ENCODE results near the gene TNFAIP8L2. TPM values are rescaled to one million over a fixed set of nuclear protein-coding genes. Genes with fewer than 3 reads are reported as not detected.

Gene TNFAIP8L2
- total RNA-seq, 1 experiment from 2014 or later = 0.15 TPM

- TF ChIP-seq NFATC4 (CRISPR knock-in tag; IDR thresholded peaks at IDR 0.05) = no peak
- TF ChIP-seq, protein P1, sequence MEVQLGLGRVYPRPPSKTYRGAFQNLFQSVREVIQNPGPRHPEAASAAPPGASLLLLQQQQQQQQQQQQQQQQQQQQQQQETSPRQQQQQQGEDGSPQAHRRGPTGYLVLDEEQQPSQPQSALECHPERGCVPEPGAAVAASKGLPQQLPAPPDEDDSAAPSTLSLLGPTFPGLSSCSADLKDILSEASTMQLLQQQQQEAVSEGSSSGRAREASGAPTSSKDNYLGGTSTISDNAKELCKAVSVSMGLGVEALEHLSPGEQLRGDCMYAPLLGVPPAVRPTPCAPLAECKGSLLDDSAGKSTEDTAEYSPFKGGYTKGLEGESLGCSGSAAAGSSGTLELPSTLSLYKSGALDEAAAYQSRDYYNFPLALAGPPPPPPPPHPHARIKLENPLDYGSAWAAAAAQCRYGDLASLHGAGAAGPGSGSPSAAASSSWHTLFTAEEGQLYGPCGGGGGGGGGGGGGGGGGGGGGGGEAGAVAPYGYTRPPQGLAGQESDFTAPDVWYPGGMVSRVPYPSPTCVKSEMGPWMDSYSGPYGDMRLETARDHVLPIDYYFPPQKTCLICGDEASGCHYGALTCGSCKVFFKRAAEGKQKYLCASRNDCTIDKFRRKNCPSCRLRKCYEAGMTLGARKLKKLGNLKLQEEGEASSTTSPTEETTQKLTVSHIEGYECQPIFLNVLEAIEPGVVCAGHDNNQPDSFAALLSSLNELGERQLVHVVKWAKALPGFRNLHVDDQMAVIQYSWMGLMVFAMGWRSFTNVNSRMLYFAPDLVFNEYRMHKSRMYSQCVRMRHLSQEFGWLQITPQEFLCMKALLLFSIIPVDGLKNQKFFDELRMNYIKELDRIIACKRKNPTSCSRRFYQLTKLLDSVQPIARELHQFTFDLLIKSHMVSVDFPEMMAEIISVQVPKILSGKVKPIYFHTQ (CRISPR knock-in tag; IDR thresholded peaks at IDR 0.05) = no peak
Measured at GRCh38 chr1:151166505-151166956, 10.1 kb downstream of the TNFAIP8L2 start (continued).

- Mint-ChIP-seq H3K4me3 (peak overlapping the region; percentile 99), H3K36me3 (peaks cover 19% of the 10 kb centered on the region), H3K27me3 (ENCODE audit: low read depth) (no peaks in the 10 kb centered on the region; the same call in 1 of the 2 replicates), H3K27ac (peak overlapping the region; percentile 63), H3K4me1 (peaks cover 15% of the 10 kb centered on the region), H3K9me3 (no peaks in the 10 kb centered on the region)
- TF ChIP-seq FOXJ3 (CRISPR knock-in tag; IDR thresholded peaks at IDR 0.05; ENCODE audit: borderline replicate concordance) (no peak), MXD4 (CRISPR knock-in tag; IDR thresholded peaks at IDR 0.05; ENCODE audit: borderline replicate concordance) (no peak), NFE2L1 (CRISPR knock-in tag; IDR thresholded peaks at IDR 0.05) (no peak), CREB1 (CRISPR knock-in tag; IDR thresholded peaks at IDR 0.05) (no peak)
- ChIA-PET CTCF (interaction anchor here (1.6 to 4.1 kb wide), 2 partner anchors 9 to 67 kb away, joined by 7 to 39 read pairs; partner anchors contain the start of gene TMOD4), POLR2A (no interaction called here)
- ATAC-seq (no peak), DNase-seq (ENCODE audit: low spot score) (no peak)
Measured at GRCh38 chr1:151167116-151167515, 10.7 kb downstream of the TNFAIP8L2 start.

DNA sequence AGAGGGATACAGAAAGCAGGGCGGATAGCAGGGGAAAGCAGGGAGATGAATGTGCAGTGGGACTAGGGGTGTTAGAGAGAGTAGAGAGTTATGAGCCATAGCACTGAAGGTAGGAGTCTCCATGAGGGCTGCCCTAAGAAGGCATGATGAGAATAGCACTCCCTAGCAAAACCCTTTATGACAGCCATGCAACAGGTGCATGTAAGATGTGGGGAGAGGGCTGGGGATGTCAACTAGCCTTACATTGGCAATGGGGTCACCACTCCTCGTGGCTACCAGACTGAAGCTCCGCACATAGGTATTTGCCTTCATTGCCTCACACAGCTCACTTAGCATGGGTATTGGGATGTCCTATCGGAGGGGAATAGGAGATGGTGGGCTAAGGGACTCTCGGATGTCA, 14.7 kb downstream of the TNFAIP8L2 start:
- POLR2A ChIA-PET = no interaction called here
- Mint-ChIP-seq H3K27ac (peak overlapping the region; percentile 13), H3K36me3 (peaks cover 18% of the 10 kb centered on the region), H3K27me3 (ENCODE audit: low read depth) (no peaks in the 10 kb centered on the region), H3K9me3 (no peaks in the 10 kb centered on the region), H3K4me1 (peaks cover 5% of the 10 kb centered on the region), H3K4me3 (no peak overlapping the region)
- TF ChIP-seq, protein P2, sequence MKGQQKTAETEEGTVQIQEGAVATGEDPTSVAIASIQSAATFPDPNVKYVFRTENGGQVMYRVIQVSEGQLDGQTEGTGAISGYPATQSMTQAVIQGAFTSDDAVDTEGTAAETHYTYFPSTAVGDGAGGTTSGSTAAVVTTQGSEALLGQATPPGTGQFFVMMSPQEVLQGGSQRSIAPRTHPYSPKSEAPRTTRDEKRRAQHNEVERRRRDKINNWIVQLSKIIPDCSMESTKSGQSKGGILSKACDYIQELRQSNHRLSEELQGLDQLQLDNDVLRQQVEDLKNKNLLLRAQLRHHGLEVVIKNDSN (CRISPR knock-in tag; IDR thresholded peaks at IDR 0.05) = no peak
- TF ChIP-seq, protein P3, sequence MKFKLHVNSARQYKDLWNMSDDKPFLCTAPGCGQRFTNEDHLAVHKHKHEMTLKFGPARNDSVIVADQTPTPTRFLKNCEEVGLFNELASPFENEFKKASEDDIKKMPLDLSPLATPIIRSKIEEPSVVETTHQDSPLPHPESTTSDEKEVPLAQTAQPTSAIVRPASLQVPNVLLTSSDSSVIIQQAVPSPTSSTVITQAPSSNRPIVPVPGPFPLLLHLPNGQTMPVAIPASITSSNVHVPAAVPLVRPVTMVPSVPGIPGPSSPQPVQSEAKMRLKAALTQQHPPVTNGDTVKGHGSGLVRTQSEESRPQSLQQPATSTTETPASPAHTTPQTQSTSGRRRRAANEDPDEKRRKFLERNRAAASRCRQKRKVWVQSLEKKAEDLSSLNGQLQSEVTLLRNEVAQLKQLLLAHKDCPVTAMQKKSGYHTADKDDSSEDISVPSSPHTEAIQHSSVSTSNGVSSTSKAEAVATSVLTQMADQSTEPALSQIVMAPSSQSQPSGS (CRISPR knock-in tag; IDR thresholded peaks at IDR 0.05; ENCODE audit: borderline replicate concordance, low read depth) = no peak
- TF ChIP-seq ZBTB21 (CRISPR knock-in tag; IDR thresholded peaks at IDR 0.05; ENCODE audit: borderline replicate concordance) (no peak), SP1 (CRISPR knock-in tag; conservative IDR thresholded peaks at IDR 0.05) (no peak), NFATC4 (CRISPR knock-in tag; IDR thresholded peaks at IDR 0.05) (no peak)
- TF ChIP-seq, protein P4, sequence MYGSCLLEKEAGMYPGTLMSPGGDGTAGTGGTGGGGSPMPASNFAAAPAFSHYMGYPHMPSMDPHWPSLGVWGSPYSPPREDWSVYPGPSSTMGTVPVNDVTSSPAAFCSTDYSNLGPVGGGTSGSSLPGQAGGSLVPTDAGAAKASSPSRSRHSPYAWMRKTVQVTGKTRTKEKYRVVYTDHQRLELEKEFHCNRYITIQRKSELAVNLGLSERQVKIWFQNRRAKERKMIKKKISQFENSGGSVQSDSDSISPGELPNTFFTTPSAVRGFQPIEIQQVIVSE (CRISPR knock-in tag; IDR thresholded peaks at IDR 0.05; ENCODE audit: borderline replicate concordance) = no peak
- DNase-seq (ENCODE audit: low spot score) (no peak), ATAC-seq (no peak)
- CTCF ChIA-PET = interaction anchor here (1.5 to 2.0 kb wide), 3 partner anchors 71 to 130 kb away, joined by 3 to 6 read pairs (median 6); no protein-coding TSS in a partner anchor

DNA sequence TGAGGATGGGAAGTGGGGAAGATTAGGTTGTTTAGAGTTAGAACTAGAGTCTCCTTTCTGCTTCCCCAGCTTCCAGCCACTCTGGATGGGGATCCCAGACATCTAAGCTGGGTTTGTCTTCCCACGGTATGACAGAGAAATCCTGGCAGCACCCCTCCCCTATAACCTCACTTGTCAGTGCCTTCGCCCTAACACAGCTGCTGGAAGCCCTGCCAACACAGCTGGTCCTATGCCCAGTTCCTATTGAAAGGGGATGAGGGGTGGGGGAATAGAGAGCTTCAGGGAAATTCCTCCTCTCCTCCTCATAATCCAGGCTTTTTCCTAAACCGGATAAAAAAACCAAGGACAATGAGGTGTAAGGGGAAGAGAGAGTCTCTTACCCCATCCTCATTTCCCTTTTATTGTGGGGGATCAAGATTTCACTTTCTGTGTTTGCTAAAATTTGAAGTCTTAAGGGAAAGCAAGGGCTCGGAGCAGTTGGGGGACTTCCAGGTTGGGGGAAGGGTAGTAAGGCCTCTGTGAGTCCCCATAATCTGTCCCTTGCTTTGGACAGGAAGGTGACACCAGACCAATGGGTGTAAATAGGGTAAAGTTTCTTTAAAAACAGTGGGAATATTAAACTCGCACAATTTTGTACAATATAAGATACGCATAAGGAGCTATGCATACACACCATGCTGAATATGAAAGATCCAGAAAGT, 18.7 kb downstream of the TNFAIP8L2 start:
- DNase-seq (ENCODE audit: low spot score) (no peak), ATAC-seq (no peak)
- Mint-ChIP-seq H3K4me3 (no peak overlapping the region), H3K27ac (no peak overlapping the region), H3K9me3 (no peaks in the 10 kb centered on the region), H3K27me3 (ENCODE audit: low read depth) (no peaks in the 10 kb centered on the region), H3K4me1 (no peaks in the 10 kb centered on the region), H3K36me3 (peaks cover 34% of the 10 kb centered on the region)
- CTCF ChIA-PET = interaction anchor here (0.5 to 1.9 kb wide), 5 partner anchors 9 to 195 kb away, joined by 3 to 13 read pairs (median 7); partner anchors contain the start of genes LYSMD1, SCNM1 and VPS72
- TF ChIP-seq, protein P5, sequence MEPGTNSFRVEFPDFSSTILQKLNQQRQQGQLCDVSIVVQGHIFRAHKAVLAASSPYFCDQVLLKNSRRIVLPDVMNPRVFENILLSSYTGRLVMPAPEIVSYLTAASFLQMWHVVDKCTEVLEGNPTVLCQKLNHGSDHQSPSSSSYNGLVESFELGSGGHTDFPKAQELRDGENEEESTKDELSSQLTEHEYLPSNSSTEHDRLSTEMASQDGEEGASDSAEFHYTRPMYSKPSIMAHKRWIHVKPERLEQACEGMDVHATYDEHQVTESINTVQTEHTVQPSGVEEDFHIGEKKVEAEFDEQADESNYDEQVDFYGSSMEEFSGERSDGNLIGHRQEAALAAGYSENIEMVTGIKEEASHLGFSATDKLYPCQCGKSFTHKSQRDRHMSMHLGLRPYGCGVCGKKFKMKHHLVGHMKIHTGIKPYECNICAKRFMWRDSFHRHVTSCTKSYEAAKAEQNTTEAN (CRISPR knock-in tag; IDR thresholded peaks at IDR 0.05) = no peak
- TF ChIP-seq SP1 (CRISPR knock-in tag; conservative IDR thresholded peaks at IDR 0.05) (no peak), GTF2I (CRISPR knock-in tag; conservative IDR thresholded peaks at IDR 0.05) (no peak), TEAD4 (CRISPR knock-in tag; IDR thresholded peaks at IDR 0.05) (no peak)
- TF ChIP-seq, protein P6, sequence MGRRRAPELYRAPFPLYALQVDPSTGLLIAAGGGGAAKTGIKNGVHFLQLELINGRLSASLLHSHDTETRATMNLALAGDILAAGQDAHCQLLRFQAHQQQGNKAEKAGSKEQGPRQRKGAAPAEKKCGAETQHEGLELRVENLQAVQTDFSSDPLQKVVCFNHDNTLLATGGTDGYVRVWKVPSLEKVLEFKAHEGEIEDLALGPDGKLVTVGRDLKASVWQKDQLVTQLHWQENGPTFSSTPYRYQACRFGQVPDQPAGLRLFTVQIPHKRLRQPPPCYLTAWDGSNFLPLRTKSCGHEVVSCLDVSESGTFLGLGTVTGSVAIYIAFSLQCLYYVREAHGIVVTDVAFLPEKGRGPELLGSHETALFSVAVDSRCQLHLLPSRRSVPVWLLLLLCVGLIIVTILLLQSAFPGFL (CRISPR knock-in tag; IDR thresholded peaks at IDR 0.05; ENCODE audit: borderline replicate concordance) = no peak
- POLR2A ChIA-PET = no interaction called here

All from WTC11 (cell line).